Coronary artery (tissue), 2 donors: Measurements from ENCODE around the gene RCBTB2.

Experiments
- DNase-seq: peaks from one replicate; pipeline ENCODE4 v3.0.0-alpha.2; 2017; ENCODE audit warnings: low spot score
- H3K27ac ChIP-seq, 2 donors: fragments of 200-600 bp; sonication (generic); one replicate each; pipeline ENCODE4 v1.5.1; 2016 to 2019
- H3K4me3 ChIP-seq: fragments of 200-600 bp; sonication (generic); 2 replicates; pipeline ENCODE4 v1.5.1; 2016; ENCODE audit warnings: mild to moderate bottlenecking, moderate library complexity
- CTCF ChIP-seq: fragments of 200-600 bp; sonication (generic); IDR thresholded peaks from one replicate; pipeline ENCODE4 v1.5.1; 2019; ENCODE audit warnings: antibody characterized with exemption

The RCBTB2 gene

DNA sequence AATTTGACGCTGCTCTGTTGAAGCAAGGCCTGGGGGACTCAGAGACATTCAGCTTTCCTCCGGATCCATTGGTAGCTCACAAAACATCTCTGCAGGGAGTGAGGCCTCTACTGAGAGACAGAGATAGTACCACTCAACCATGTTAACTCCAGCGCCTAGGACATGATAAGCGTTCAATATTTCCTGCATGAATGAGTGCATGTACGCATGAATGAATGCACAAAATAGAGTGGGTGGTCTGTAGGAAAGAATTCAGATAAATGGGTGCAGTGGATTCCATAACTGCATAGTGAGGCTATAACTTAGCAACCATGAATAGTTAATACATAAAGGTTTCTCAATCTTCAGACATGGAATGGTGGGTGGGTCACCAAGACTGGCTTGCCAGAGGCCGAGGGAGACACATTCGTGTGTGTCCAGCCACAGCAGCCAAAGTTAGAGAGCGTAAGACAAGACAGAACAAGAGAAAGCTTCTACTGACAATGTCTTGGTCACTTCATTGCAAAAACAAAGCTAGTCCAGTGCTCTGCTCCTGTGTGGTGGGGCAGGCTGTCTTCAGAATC lies 36.3 kb upstream of the RCBTB2 start:
- H3K27ac ChIP-seq = peak overlapping the region; percentile 81 to 82
- no peak overlapping the region for H3K4me3 ChIP-seq
- no peak for TF ChIP-seq CTCF
- no peak for DNase-seq

DNA sequence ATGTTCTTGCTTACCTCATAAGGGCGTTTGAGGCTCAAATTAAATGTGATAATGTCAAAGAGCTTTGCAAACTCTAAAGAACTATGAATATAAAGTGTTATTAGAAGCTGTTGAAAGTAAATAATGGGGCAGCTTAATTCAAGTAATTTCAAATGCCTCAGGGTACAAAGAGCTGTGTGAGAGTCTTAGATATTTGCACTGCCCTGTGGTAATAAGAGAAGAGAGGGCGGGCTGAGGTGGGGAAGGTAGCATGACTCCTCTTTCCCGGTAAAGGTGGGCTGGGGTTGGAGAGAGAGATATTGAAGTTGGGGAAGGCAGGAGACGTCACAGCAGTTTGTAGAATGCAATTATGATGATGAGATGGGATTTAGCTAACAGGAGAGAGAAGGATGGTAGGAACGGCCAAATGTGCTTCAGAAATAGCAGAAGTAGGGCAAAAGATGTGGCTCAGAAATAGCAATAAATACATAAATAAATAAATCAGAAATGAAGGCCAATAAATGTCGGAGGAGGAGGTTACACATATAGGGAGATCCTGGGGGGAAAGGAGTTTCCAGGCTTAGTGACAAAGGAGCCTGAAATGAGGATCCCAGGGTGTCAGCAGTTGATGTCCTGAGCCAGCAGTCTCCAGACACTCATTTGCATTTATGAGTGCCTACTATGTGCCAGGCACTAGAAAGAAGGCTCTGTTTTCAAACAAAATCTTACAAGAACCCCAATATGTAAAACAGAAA lies 35.7 kb upstream of the RCBTB2 start:
- H3K4me3 ChIP-seq = peak overlapping the region; percentile 8
- peak overlapping the region; percentile 81 to 82 for H3K27ac ChIP-seq
- no peak for TF ChIP-seq CTCF
- no peak for DNase-seq

DNA sequence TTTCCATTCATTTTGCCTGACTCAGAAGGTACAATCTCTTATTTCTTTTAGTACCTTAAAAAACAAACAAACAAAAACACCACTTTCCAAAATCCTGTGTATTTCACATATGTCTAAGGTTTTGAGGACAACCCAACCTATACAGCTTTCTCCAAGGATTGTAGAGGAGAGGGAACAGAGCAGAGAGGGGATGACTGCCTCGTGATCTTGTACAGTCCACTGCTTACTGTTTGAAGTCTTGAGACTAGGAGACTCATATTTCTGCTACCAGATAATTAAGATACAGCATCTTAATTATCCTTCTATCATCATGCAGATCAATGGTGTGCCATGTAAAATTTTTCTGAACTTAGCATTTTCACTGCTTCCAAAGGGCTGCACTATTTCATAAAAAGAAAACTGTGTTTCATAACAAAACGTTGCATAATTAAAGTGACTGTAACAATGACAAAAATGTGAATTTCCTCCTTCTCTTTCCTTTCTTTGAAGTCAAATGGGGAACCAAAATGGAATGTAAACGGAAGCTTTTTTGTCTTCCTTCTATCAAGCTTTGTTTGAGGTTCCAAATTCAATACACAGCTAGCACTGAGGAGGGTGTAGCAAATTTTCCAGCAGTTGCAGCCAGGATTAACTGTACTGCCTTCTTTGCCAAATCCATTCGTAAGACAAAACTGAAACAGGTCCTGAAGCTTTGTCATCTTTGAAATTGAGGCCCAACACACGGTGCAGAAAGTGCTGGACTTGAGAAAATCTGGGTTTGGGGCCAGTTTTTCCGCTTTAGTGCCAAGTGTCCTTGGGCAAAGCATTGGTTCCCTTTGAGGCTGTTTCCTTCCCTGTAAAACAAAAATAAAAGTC lies 34.9 kb upstream of the RCBTB2 start:
- no peak for TF ChIP-seq CTCF
- H3K4me3 ChIP-seq = peak overlapping the region; percentile 8

DNA sequence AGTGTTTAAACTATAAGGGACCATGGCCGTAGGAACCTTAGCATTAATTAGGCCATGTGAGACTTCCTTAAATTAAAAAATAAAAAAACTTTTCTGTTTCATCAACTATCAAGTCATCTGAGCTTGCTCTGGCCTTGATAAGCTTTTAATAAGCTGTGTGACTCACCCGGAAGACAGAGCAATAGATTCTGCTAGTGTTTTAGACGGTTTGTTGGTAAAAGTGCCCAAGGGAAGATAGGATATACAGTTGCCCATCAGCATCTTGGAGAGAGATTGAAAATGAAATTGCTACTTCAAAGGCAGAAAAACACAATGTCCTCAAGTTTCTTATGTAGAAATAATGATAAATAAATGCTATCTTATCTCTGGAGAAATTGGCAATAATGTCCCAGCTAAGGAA lies 31.2 kb upstream of the RCBTB2 start:
- no peak for DNase-seq
- TF ChIP-seq CTCF = no peak
- Histone ChIP-seq H3K4me3 (no peak overlapping the region), H3K27ac (no peak overlapping the region)

More for the DNA sequence above, 34.9 kb upstream of the RCBTB2 start:
- DNase-seq = no peak
- H3K27ac ChIP-seq = peak overlapping the region; percentile 81 to 82

GRCh38 chr13:48563626-48564025 lies 30.7 kb upstream of the RCBTB2 start:
- no peak overlapping the region for H3K27ac ChIP-seq
- no peak for DNase-seq
- H3K4me3 ChIP-seq = no peak overlapping the region
- no peak for TF ChIP-seq CTCF

DNA sequence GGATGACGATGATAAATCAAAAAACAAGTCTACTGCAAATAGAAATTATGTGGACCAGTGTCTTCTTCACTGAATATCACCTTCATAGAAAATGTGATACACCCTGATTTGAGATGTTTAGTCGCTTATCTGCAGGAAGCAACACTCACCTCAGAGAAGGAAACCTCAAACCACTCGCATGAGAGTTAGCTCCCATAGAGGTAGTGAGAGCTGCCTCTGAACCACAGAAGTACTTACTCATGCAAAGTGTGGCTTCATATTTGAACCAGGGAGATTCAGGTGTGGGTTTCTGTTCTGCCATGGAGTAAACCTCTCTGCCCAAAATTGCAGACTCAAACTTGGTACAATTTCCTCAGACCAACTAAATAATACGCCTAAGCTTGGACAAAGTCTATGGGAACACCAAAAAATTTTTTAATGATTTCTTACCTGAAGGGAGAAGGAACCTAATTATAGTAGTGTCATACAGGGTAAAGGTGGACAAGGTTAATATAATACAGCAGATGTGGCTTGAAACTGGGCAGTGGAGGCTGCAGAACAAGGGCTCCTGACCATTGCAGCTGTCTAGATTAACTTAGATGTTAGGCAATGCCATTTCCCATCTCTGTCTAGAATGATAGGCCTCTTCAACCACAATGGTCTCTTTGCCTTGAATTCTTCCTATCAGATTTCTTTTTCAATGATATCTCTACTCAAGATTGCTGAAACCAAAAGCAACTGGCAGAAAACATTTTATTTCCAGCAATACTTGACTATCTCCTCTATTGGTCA lies 29.6 kb upstream of the RCBTB2 start:
- no peak overlapping the region for H3K27ac ChIP-seq
- no peak overlapping the region for H3K4me3 ChIP-seq
- no peak for TF ChIP-seq CTCF
- DNase-seq = no peak
